HEK293 (cell line): Measurements from ENCODE around the gene SURF4.

ENCODE experiments used
- SALL2 ChIP-seq: fragments of 450-650 bp; formaldehyde crosslinking; IDR thresholded peaks from 2 replicates; pipeline ENCODE4 v1.5.0; 2017; ENCODE audit warnings: missing biosample characterization, mild to moderate bottlenecking, missing genetic modification characterization, borderline replicate concordance
- ZNF394 ChIP-seq: fragments of 450-650 bp; formaldehyde crosslinking; IDR thresholded peaks from 2 replicates; pipeline ENCODE4 v1.5.1; 2016; ENCODE audit warnings: missing biosample characterization, missing genetic modification characterization, mild to moderate bottlenecking, moderate library complexity, borderline replicate concordance
- TF ChIP-seq, protein P1 (sequence below): fragments of 450-650 bp; formaldehyde crosslinking; IDR thresholded peaks from 2 replicates; pipeline ENCODE4 v1.5.1; 2016; ENCODE audit warnings: missing biosample characterization, missing genetic modification characterization
- TF ChIP-seq, protein P2 (sequence below): fragments of 450-650 bp; formaldehyde crosslinking; IDR thresholded peaks from 2 replicates; pipeline ENCODE4 v1.5.1; 2017; ENCODE audit warnings: missing biosample characterization, missing genetic modification characterization

DNA sequence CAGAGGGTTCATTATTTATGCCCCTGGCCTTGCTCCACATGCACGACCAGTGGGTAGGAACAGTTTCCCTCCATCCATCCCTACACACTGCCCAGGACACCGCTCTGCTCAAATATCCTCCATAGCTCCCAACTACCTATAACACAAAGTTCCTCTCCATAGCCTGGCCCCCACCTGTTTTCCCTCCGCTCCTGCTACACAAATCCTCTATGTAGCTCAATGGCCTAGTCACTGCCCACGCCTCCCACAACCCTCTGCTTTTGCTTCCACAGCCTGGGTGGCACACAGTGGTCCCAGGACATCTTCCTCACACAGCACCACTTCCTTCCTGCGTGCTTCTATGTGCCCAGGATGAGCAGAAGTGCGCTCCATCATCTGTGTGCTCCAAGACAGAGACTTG, 21.5 kb upstream of the SURF4 start:
- TF ChIP-seq, protein P1, sequence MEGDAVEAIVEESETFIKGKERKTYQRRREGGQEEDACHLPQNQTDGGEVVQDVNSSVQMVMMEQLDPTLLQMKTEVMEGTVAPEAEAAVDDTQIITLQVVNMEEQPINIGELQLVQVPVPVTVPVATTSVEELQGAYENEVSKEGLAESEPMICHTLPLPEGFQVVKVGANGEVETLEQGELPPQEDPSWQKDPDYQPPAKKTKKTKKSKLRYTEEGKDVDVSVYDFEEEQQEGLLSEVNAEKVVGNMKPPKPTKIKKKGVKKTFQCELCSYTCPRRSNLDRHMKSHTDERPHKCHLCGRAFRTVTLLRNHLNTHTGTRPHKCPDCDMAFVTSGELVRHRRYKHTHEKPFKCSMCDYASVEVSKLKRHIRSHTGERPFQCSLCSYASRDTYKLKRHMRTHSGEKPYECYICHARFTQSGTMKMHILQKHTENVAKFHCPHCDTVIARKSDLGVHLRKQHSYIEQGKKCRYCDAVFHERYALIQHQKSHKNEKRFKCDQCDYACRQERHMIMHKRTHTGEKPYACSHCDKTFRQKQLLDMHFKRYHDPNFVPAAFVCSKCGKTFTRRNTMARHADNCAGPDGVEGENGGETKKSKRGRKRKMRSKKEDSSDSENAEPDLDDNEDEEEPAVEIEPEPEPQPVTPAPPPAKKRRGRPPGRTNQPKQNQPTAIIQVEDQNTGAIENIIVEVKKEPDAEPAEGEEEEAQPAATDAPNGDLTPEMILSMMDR (tag by site-specific recombination) = no peak
- TF ChIP-seq ZNF394 (tag by site-specific recombination) = no peak
- no peak for TF ChIP-seq SALL2 (tag by site-specific recombination)
- TF ChIP-seq, protein P2, sequence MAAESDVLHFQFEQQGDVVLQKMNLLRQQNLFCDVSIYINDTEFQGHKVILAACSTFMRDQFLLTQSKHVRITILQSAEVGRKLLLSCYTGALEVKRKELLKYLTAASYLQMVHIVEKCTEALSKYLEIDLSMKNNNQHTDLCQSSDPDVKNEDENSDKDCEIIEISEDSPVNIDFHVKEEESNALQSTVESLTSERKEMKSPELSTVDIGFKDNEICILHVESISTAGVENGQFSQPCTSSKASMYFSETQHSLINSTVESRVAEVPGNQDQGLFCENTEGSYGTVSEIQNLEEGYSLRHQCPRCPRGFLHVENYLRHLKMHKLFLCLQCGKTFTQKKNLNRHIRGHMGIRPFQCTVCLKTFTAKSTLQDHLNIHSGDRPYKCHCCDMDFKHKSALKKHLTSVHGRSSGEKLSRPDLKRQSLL = no peak
